T-helper 17 cell (primary cell): ENCODE data around the gene ZDHHC8. TPM values are rescaled to one million over a fixed set of nuclear protein-coding genes. Genes with fewer than 3 reads are reported as not detected.

Source experiments
- ATAC-seq: fragments of 150-1000 bp; cut with Tn5 transposase; 2 replicates; pipeline ENCODE4 v1.10.0; 2021; ENCODE audit warnings: mild to moderate bottlenecking, moderate library complexity
- DNase-seq, 3 donors: peaks; one replicate each; pipeline versions ENCODE4 v3.0.0 to v3.0.0-alpha.2; 2020 to 2021
- H3K9me3 ChIP-seq: one replicate; pipeline ENCODE4 v1.7.0; 2013; ENCODE audit warnings: low read length, mild to moderate bottlenecking; ENCODE audit not compliant: control insufficient read depth, poor library complexity, severe bottlenecking
- H3K27ac Mint-ChIP-seq: one replicate; pipeline ENCODE4 v1.8.0; 2022; ENCODE audit warnings: mild to moderate bottlenecking, moderate library complexity, mixed read lengths
- H3K27me3 Mint-ChIP-seq: one replicate; pipeline ENCODE4 v1.8.0; 2022; ENCODE audit warnings: mixed read lengths
- H3K36me3 Mint-ChIP-seq: one replicate; pipeline ENCODE4 v1.8.0; 2022; ENCODE audit warnings: low read depth, mixed read lengths
- H3K4me1 Mint-ChIP-seq: one replicate; pipeline ENCODE4 v1.8.0; 2022; ENCODE audit warnings: mild to moderate bottlenecking, mixed read lengths
- H3K4me3 Mint-ChIP-seq: one replicate; pipeline ENCODE4 v1.8.0; 2022; ENCODE audit warnings: mild to moderate bottlenecking, moderate library complexity, mixed read lengths
- total RNA-seq, 4 donors: library from RNA in 2 of 4; stranded (reverse) in 2 of 4; gene quantifications; one replicate each; pipeline ENCODE4 v1.2.3 and lab custom pipeline; 2022 to 2026

ZDHHC8 gene
- total RNA-seq, 2 donors from 2014 or later: 60.1 to 75.8 TPM

- Mint-ChIP-seq H3K4me1 (peaks cover 3% of the 10 kb centered on the region), H3K4me3 (no peak overlapping the region), H3K36me3 (no peaks in the 10 kb centered on the region), H3K27me3 (peaks cover 4% of the 10 kb centered on the region), H3K27ac (no peak overlapping the region)
- ATAC-seq (no peak), DNase-seq (no peak)
- no peaks in the 10 kb centered on the region for H3K9me3 ChIP-seq
These were observed 55.4 kb downstream of the ZDHHC8 start for GRCh38 chr22:20186871-20187546.

- Mint-ChIP-seq H3K36me3 (no peaks in the 10 kb centered on the region), H3K27ac (no peak overlapping the region), H3K4me3 (no peak overlapping the region), H3K4me1 (peaks cover 3% of the 10 kb centered on the region), H3K27me3 (peaks cover 4% of the 10 kb centered on the region)
- H3K9me3 ChIP-seq: no peaks in the 10 kb centered on the region
- DNase-seq: no peak
- ATAC-seq: no peak
These were observed 56.4 kb downstream of the ZDHHC8 start for GRCh38 chr22:20187777-20188566.

GRCh38 chr22:20188567-20188877 is 56.9 kb downstream of the ZDHHC8 start:
- Mint-ChIP-seq H3K27ac (no peak overlapping the region), H3K4me1 (peaks cover 3% of the 10 kb centered on the region), H3K27me3 (no peaks in the 10 kb centered on the region), H3K4me3 (no peak overlapping the region), H3K36me3 (no peaks in the 10 kb centered on the region)
- ATAC-seq (no peak), DNase-seq (no peak)
- H3K9me3 ChIP-seq: no peaks in the 10 kb centered on the region

GRCh38 chr22:20191000-20191515 is 59.5 kb downstream of the ZDHHC8 start:
- ATAC-seq (no peak), DNase-seq (no peak)
- no peaks in the 10 kb centered on the region for H3K9me3 ChIP-seq
- Mint-ChIP-seq H3K27me3 (no peaks in the 10 kb centered on the region), H3K4me3 (peak overlapping the region; percentile 58), H3K4me1 (peaks cover 3% of the 10 kb centered on the region), H3K36me3 (no peaks in the 10 kb centered on the region), H3K27ac (no peak overlapping the region)

GRCh38 chr22:20191803-20192202 is 60.2 kb downstream of the ZDHHC8 start:
- Mint-ChIP-seq H3K27me3 (no peaks in the 10 kb centered on the region), H3K36me3 (no peaks in the 10 kb centered on the region)
- ATAC-seq: no peak

GRCh38 chr22:20192293-20192971 is 60.8 kb downstream of the ZDHHC8 start:
- Mint-ChIP-seq H3K4me3 (no peak overlapping the region), H3K36me3 (no peaks in the 10 kb centered on the region), H3K27me3 (no peaks in the 10 kb centered on the region)

More at GRCh38 chr22:20191803-20192202, 60.2 kb downstream of the ZDHHC8 start:
- Mint-ChIP-seq H3K4me3 (no peak overlapping the region), H3K4me1 (peaks cover 3% of the 10 kb centered on the region), H3K27ac (no peak overlapping the region)
- no peaks in the 10 kb centered on the region for H3K9me3 ChIP-seq
- no peak for DNase-seq

GRCh38 chr22:20192972-20193760 is 61.6 kb downstream of the ZDHHC8 start:
- DNase-seq: no peak
- no peak overlapping the region for H3K4me3 Mint-ChIP-seq
- no peak overlapping the region for H3K27ac Mint-ChIP-seq

More at GRCh38 chr22:20192293-20192971, 60.8 kb downstream of the ZDHHC8 start:
- Mint-ChIP-seq H3K27ac (no peak overlapping the region), H3K4me1 (peaks cover 3% of the 10 kb centered on the region)
- ATAC-seq: no peak
- no peaks in the 10 kb centered on the region for H3K9me3 ChIP-seq
- DNase-seq: no peak

GRCh38 chr22:20193761-20194494 is 62.3 kb downstream of the ZDHHC8 start:
- H3K9me3 ChIP-seq: no peaks in the 10 kb centered on the region
- DNase-seq (no peak), ATAC-seq (no peak)
- Mint-ChIP-seq H3K4me1 (peaks cover 8% of the 10 kb centered on the region), H3K4me3 (no peak overlapping the region), H3K27me3 (peaks cover 9% of the 10 kb centered on the region), H3K27ac (no peak overlapping the region), H3K36me3 (no peaks in the 10 kb centered on the region)

More at GRCh38 chr22:20192972-20193760, 61.6 kb downstream of the ZDHHC8 start:
- Mint-ChIP-seq H3K36me3 (no peaks in the 10 kb centered on the region), H3K4me1 (peaks cover 6% of the 10 kb centered on the region), H3K27me3 (peaks cover 4% of the 10 kb centered on the region)
- no peak for ATAC-seq
- no peaks in the 10 kb centered on the region for H3K9me3 ChIP-seq

- no peak for ATAC-seq
- H3K27ac Mint-ChIP-seq: no peak overlapping the region
- H3K27me3 Mint-ChIP-seq: peaks cover 9% of the 10 kb centered on the region
- DNase-seq: no peak
- H3K4me3 Mint-ChIP-seq: no peak overlapping the region
- H3K9me3 ChIP-seq: no peaks in the 10 kb centered on the region
- H3K36me3 Mint-ChIP-seq: no peaks in the 10 kb centered on the region
- peaks cover 8% of the 10 kb centered on the region for H3K4me1 Mint-ChIP-seq
These were observed 63.3 kb downstream of the ZDHHC8 start for GRCh38 chr22:20194681-20195593.

- no peak for DNase-seq
- no peak for ATAC-seq
- Mint-ChIP-seq H3K27me3 (peaks cover 9% of the 10 kb centered on the region), H3K27ac (no peak overlapping the region), H3K36me3 (no peaks in the 10 kb centered on the region), H3K4me1 (peaks cover 5% of the 10 kb centered on the region), H3K4me3 (no peak overlapping the region)
- no peaks in the 10 kb centered on the region for H3K9me3 ChIP-seq
These were observed 64.7 kb downstream of the ZDHHC8 start for GRCh38 chr22:20196094-20196842.
